HG03565 (cell line): Measurements from ENCODE around the gene POU5F2.
A peak's percentile ranks its signal among the peaks of the same experiment; 100 is the strongest.

ENCODE experiments used
- ATAC-seq: cut with Tn5 transposase; IDR thresholded peaks from one replicate; pipeline ENCODE4 v1.9.1; 2021; ENCODE audit warnings: mild to moderate bottlenecking, moderate library complexity; ENCODE audit not compliant: unreplicated experiment

The POU5F2 gene, protein sequence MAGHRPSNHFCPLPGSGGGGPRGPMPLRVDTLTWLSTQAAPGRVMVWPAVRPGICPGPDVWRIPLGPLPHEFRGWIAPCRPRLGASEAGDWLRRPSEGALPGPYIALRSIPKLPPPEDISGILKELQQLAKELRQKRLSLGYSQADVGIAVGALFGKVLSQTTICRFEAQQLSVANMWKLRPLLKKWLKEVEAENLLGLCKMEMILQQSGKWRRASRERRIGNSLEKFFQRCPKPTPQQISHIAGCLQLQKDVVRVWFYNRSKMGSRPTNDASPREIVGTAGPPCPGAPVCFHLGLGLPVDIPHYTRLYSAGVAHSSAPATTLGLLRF

DNA sequence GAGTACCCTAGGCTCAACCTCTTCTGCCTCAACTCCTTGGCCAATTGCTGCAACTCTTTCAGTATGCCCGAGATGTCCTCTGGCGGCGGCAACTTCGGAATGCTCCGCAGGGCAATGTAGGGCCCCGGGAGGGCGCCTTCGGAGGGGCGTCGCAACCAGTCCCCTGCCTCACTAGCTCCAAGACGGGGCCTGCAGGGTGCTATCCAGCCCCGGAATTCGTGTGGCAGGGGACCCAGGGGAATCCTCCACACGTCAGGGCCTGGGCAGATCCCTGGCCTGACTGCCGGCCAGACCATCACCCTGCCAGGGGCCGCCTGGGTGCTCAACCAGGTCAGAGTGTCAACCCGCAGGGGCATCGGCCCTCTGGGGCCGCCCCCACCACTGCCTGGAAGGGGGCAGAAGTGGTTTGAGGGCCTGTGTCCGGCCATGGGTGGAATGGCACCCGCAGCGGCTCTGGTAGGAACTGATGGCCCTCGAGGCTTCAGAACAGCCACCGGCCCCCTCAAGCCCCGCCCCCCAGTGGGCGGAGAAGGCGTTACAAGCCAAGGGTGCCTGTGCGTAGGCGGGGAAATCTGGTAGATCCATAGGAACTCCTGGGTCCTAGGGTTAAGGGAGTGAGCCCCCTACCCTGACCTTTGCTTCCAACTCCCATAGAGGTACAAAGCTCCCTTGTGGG, at the start of gene POU5F2:
POU5F2 (minus strand) TSS at position 465 of the 676 bp plus-strand sequence; CDS start at position 428, 37 bp downstream.
- ATAC-seq: no peak

DNA sequence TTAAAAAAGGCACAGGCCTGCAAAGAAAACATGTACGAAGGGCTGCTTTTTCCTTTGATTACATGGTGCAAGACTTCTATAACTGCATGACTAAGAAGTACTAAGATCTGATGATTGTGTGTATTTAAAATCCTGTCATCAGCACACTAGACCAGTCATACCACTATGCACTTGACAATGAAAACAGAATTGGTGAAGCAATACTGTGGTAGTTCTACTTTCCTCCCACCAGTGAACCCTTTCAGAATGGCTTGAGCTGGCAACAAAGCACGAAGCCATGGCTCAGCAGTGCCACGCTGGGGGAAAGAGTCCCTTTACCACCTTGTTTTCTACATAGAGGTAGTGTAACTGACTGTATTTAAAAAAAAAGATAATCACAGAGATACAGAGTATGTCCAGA, 49.0 kb upstream of the POU5F2 start:
- ATAC-seq: no peak

DNA sequence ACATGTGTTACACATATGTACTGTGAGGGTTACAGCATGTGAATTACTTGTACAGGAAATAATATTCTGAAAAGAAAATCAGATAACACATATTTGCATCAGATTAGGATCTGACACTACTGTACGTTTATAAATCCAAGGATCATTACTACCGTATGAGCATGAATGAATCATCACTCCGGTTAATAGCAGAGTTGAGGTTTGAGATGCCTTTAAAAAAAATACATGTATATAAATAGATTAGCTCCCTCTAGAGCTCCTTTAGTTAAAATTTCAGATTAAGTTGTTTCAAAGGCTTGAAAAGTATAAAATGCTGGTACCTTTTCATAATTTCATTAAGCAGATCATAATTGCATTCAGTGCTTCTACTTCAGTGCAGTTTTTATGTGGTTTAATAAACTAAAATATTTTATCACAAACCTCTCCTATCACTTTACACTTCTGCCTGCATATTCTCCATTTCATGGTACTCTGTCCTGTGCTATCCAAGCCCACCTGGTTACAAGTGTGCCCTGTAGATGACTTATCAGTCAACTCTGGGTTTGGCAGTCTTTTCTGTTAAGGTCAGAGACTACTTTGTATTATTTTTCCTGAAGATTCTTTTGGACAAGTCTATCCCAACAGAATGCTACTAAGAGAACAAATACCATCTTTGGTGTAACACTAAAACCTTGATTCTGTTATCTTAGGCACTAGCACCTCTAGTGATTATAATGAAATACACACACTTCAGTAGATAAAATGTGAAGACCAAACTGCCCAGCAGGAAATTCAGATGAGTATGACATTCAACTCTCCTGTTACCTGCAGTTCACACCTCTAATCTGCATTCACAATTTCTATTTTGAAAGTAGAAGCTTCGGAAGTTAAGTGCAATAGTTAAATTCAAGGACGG, 48.0 kb upstream of the POU5F2 start:
- ATAC-seq: no peak

DNA sequence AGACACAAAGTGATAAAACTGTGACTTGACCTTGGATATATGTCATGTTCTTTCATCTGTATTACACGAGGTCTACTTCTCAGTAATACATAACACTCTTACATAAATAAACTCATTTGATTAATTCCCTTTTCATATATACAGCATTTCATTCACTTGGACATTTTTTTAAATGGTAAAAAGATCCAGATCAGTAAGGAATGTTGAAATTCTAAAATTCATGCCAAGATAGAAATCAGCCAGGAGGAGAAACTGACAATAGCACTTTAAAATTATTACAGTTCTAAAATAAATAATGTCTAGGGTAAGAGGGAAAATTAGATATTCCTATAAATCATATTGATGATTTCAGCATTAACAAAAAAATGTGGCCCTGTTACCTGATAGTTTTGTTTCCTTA, 46.2 kb upstream of the POU5F2 start:
- no peak for ATAC-seq

DNA sequence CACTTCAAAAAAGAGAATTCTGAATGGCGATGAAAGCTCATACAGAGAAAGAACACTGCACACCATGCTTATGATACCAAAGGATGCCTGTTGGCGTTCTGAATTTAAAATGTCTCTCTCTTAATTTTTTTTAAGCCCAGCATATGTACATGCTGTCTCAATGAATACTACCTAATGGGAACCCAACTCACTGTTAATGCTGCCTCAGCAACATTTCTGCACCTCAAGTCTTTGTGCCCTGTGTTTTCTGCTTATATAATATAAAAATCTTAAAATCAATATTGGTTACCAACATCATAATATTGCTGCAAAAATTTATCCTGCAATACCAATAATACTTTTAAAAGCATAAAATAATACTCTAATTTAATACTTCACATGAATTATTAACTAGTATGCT, 44.1 kb upstream of the POU5F2 start:
- no peak for ATAC-seq

DNA sequence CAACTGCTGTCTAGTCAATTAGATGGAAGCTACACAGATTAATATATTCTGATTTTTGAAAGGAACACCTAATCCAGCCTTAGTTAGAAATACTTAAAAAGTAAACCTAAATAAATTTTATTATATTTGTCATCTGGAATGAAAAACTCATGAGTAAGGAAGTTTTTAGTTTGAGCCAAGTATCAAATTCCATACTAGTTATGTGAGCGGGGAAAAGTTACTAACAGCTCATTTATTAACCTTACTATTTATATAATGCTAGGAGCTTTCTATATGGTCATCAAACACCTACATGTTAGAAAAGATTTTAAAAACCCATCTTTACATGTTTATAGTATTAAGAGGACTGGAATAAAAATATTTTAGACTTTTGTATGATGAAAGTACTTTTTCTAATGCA, 41.6 kb upstream of the POU5F2 start:
- no peak for ATAC-seq

DNA sequence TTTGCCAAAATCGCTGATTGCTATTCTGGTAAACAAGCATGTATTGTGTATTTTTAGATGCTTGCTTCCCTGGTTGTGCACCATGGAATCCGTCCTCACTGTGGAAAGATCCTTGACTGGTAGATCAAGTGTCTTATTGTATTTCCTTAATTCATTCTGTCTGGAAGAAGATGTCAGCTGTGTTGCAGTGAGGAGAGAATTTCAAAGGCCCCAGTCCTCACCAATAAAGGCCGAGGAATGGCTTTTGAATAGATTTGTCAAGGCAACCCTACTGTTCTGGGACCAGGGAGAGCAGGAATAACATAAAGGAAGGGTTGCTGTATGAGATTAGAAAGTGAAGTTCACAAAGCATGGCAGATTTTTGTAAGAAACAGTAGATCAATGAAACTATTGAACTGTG, 36.2 kb upstream of the POU5F2 start:
- no peak for ATAC-seq

DNA sequence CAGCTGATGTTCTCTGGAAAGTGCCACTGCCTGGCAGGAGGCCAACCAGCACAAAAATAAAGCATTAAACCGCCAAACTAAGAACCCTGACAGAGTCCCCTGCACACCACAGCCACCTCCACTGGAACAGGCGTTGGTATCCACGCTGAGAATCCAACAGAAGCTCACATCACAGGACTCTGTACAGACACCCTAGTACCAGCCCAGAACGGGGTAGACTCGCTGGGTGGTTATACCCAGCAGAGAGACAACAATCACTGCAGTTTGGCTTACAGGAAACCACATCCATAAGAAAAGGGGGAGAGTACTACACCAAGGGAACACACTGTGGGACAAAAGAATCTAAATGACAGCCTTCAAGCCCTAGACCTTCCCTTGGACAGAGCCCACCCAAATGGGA, 15.0 kb upstream of the POU5F2 start:
- ATAC-seq: no peak

DNA sequence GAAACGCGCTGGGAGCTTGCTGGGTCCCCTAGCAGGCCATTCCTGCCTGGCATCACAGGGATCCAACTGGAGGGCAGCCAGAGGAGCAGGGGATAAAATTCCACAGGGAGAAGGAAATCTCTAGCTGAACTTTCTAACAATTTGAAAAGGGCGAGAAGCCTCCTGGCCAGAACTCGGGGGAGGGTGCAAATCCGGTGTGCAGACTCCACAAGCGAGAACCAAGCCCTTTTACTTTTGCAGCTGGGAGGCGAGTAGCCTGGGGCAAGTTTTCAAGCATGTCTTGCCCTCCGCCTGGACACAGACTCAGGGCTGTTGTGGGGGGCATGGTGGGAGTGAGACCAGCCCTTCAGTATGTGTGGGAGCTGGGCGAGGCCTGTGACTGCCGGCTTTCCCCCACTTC, 14.3 kb upstream of the POU5F2 start:
- no peak for ATAC-seq

DNA sequence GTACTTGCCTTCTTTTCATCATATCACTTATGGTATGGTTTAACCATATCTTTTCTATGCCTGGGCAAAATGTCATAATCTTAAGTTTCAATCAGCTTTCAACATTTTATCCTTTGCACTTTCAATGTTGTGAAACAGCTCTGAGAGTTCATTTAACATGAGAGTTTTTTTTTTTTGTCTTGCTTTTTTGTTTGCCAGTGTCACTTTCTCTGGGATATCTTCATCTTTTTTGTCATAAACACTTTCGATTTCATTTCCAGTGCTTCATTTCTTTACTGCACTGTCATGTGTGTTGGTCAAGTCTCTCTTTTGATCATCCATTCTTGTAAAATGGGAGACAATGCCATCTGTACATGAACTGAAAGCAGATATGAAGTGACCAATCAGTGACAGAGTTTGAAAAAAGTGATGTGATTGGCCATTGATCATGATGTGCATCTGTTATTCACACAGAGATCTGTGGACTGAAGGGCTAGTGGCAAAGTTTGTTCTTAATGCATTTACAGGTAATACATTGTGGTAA, 7.5 kb upstream of the POU5F2 start:
- no peak for ATAC-seq

DNA sequence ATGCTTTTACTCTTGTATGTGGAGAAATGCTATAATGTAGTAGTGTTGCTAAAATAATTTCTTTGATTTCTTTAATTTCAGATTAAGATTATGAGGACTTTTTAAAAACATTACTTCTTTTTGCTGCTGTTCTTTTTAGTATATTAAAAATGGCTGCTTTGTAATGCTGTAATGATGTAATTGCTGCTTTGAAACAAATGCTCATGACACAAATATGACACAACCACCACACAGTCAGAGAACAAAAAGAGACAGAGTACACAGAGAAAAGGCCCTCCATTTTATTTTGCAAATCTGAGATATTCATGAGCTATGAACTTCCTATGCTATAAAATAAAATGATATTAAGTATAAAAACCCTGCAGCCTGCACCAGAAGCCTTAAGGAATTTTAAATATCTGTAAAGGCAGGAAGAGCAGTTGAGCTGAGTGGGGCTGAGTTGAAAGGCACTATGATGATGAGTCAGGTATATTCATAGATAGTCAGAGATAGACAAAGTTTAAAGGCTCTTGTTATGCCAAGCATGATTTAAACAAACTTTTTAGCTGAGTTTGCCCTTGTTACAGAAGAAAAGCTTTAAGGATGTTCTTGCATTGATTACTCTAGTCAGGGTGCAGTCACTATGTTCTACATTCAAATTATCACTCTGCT, 5.1 kb upstream of the POU5F2 start:
- no peak for ATAC-seq

DNA sequence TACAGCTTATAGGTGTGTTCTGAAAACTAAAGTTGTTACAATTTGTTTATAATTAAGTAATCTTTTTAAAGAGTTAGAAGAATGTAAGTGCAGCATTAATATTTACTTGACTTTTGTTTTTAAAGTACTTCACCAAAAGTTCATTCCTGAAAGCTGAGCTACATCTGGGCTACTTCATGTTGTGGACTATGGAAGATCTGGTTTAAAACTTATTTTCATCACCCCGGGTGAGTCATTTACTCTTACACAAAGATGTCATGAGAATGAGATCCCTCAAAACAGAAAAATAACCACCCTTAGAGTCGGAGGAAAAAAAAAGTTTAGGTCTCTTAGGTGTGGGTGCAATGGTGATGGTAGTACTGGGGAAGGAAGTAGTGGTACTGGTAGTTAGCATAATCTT, 5.1 kb downstream of the POU5F2 start:
- ATAC-seq: no peak

DNA sequence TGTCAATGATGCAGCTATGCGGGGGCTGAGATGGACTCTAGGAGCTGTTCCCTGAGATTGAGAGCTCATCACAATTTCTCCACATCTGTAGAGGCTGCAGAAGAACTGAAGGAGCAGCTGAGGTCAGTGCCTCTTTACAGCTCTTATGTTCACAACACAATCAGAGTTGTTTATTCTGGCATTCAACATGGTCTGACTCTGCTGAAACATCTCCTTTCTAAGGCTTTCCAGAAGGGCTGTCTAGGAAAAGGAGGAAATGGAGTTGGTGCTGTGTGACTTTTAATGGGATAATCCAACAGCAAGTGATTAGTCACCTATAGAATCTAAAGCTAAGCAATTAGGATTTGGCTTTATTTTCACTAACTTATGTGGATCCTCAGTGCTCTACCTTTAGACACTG, 6.0 kb downstream of the POU5F2 start:
- ATAC-seq: no peak

DNA sequence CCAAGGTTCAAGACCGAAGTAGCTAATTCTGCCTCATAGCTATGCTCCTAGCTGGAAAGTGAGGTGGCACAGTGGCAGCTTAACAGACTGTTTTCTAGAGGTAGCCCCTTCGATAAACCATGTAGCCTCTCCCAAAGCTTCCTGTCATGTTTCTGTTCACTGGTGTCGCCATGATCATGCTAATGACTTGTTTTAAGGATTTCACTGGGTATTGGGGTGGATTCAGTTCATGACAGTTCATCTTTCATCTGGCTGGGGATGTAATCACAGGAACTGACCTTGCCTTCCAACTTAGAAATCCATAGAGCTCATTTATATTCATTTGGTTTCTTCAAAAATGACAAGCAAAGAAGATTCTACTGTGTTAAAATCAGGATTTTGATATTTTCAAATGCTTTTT, 9.4 kb downstream of the POU5F2 start:
- no peak for ATAC-seq

DNA sequence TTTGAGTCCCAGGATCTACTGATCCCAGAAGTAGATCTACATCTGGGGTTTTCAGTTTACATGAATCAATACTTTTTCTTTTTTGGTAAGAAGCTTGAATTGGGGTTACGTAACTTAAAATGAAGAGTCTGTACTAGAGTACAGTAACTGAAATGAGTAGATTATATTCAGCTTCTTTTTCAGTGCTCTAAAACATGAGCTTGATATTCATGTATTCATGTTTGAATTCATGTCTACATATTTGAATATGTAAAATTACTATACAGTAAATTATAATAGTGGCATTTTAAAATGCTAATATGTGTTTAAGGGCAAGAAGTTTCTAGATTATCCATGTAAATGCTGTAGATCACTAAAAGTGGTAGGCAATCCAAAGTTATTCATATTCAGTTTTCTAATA, 14.8 kb downstream of the POU5F2 start:
- ATAC-seq: no peak

DNA sequence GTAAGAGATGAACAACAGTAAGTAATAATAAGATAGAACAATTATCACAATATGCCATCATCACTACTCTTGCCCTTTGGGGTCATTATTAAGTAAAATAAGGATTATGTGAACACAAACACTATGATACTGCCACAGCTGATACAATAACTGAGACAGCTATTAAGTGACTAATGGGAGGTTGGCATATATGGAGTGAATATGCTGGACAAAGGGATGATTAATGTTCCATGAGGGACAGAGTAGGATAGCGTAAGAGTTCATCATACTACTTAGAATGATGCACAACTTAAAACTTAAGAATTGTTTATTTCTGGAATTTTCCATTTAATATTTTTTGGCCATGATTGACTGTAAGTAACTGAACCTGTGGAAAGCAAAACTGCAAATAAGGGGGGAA, 16.6 kb downstream of the POU5F2 start:
- no peak for ATAC-seq

DNA sequence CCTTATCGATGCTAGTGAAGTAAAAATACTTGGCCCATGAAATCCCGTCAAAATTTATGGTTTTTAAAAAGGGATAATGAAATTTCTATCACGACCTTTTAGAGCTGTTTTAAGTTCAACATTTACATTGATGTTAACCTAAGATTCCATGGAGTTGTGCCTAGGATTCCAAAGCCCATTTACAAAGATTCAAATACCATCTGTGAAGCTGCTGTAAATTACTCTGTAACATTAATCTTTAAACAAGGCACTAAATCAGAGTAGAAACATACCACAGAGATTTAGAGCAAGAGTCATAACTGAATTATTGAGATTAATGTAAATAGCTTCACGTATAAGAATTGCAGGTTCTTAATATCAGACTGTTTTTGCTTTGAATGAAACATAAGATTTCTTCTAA, 17.7 kb downstream of the POU5F2 start:
- ATAC-seq: no peak

DNA sequence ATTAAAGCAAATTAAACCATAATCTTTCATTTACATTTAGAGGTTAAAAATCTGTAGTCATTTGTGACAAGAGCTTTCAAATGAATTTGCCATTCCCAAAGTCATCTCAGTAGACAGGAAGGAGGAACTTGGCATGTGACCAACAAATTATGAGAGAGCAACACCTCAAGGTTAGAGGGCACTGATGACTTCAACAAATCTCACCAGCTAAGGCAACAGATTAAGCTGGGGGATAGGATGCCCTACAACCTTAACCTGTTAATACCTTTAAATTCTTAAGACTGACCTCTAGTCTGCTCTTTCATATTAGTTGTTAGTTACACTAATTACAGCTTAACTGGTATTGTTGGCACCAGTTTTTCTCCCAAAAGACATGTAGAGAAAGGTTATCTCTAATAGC, 18.4 kb downstream of the POU5F2 start:
- no peak for ATAC-seq

DNA sequence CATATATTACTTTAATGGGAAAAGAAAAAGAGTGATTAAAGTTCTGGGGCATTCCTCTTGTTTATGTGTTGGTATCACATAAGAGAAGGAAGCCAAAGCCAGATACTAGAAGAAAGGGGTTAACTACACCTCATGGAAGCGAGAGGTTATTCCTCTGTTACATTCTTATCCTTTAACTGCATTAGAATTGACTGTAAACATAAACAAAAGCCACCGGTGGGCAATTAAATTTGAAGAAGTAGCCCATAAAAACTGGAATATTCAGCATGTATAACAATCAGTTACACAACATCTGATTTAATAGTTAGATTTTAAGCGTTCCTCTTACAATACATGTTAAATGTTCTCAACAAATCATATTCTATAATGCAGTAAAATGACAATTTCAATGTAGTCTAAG, 18.8 kb downstream of the POU5F2 start:
- ATAC-seq: no peak

DNA sequence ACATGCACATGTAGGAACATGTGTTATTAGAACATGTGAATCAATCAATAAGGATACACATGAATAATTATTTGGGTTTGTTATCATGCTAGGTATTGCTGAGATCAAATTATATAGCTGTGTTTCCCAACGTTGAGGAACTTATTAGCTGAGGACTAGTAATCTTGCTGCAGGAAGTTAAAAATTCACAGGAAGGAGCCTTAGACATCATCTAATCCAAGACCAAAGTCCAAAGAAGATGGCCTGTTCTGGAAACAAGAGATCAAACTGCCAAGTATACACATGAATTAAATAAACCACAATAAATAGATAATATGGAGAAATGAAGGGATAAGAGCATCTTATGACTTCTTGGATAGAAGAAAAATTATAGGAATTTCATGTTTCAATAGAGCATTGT, 19.9 kb downstream of the POU5F2 start:
- no peak for ATAC-seq

DNA sequence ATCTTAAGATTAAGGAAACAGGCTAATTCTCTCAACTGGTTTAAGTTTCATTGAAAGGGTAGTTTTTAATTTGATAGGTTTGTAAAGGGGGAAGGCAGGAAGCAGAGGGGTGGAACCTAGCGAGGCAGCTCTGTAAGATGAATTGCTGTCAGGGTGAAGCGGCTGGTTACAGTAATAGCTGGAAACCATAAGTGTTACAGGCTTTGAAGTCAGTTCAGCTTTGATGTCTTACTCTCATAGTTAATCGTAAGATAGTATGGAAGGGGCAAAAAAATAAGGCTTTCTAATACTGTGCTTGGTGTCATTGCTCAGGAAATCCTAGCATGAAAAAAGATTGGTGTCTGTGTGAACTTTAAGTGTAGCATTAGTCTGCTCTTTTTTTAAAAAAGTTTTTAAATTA, 20.3 kb downstream of the POU5F2 start:
- peak; percentile 83 for ATAC-seq
